Endometrium (tissue), 2 donors: Measurements from ENCODE around the gene ADAP1.
"Not testable (repeated sequence)": the region's sequence is repeated elsewhere in the genome, so short reads cannot be mapped to it uniquely, and the experiment has no call there.

Experiments
- FAIRE-seq: peaks from 2 replicates; lab custom pipeline; 2012; peaks lifted over from hg19 to GRCh38; lab: Jason Lieb, UNC
- donor health status: control.
- donor health status: control.

Gene ADAP1

DNA sequence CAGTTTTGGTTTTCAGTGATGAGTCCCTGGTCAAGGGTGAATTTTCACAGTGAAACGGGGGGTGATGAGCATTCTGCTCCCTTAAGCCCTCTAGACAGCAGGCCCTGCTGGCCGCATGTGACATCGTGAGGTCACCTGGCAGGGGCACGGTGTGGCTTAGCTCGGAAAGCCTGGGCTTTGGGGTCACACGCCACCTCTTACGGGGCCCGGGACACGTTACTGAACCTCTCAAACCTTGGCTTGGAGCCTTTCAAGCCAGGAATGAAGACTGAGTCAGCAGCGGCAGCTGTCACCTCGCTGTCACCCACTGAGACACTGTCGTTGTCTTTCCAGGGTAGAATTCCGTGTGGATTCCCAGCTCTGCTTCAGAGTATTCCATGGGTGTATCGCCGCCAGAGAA is 74.0 kb downstream of the ADAP1 start:
- FAIRE-seq, result no peak

DNA sequence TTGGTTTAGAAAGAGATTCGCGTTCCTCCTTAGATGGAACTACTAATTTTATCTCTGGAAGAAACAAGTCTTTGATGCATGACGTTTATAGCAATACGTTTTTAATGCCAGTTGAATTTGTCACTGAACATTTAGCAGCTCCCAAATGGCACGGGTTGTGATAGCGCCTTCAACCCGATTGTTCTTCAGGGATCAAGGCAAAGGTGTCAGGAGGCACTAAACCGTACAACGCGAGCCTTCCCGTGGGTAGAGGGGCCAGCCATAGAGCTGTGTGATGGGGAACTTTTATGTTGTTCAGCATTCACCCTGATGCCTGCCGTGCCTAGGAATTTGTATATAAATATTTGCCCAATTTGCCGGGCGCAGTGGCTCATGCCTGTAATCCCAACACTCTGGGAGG is 74.8 kb downstream of the ADAP1 start:
- FAIRE-seq, result no peak

DNA sequence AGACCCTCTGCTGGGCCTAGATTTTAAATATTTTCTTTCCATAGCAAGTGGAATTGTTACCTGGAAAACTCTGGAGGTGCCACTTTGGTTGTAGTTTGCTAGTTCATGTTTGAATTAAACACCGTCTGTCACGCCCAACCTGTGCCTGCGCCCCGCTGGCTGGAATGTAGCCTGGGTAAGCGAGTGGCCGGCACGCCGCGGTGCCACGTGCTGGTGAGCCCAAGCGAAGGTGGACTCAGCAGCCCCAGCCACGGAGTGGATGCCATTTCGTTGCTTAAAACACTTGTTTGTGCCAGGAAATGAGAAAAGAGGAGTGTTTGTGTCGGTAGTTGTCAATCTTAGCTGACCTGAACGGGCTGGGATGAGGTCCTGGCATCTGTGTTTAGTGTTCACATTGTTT is 75.4 kb downstream of the ADAP1 start:
- FAIRE-seq, result no peak

DNA sequence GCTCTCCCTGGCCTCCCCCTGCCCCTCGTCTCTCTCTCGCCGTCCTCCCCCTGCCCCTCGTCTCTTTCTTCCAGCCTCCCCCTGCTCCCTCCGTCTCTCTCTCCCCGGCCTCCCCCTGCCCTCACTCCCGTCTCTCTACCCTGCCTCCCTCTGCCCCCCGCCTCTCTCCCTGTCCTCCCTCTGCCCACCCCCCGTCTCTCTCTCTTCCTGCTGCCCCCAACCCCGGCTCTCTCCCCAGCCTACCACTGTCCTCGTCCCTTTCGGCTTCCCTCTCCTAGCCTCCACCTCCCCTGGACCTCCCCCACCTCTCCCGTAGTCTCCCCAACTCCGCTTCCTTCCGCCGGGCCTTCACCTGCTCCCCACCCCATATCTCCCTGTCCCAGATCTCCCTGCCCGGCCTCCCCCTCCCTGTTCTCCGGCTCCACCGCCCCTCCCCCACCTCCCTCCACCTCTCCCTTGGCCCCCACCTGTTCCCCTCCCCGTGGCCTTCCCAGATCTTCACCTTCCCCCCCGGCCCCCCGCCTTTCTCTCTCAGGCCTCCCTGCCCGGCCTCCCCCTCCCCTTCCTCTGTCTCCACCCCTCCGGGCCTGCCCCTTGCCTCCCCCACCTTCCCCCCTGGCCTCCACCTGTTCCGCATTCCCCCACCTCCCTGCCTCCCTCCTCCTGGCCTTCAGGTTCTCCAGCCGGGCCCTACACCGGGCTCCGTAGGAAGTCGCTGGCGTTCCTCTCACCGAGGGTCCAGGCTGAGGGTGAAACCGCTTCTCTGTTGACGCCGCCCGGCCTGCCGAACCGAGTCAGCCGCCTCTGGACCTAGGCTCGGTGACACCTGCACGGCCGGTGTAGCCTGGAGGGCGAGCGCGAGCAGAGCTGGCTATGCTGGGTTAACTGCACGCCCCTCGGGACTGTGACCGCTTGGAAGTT is 76.9 kb downstream of the ADAP1 start:
- no peak for FAIRE-seq

DNA sequence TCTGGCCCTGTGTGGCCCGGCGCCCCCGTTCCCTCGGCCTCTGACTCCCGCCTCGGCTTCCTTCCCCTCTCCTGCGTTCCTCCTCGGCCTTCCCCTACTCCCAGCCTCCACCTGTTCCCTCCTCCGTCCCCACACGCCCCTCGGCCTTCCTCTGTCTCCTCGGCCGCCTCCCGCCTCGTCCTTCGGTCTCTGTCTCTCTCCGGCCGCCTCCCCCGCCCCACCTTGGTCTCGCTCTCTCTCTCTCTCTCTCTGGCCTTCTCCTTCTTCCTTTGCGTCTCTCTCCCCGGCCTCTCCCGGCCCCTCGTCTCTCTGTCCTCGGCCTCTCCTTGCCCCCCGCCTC is 77.5 kb downstream of the ADAP1 start:
- FAIRE-seq, result no peak

DNA sequence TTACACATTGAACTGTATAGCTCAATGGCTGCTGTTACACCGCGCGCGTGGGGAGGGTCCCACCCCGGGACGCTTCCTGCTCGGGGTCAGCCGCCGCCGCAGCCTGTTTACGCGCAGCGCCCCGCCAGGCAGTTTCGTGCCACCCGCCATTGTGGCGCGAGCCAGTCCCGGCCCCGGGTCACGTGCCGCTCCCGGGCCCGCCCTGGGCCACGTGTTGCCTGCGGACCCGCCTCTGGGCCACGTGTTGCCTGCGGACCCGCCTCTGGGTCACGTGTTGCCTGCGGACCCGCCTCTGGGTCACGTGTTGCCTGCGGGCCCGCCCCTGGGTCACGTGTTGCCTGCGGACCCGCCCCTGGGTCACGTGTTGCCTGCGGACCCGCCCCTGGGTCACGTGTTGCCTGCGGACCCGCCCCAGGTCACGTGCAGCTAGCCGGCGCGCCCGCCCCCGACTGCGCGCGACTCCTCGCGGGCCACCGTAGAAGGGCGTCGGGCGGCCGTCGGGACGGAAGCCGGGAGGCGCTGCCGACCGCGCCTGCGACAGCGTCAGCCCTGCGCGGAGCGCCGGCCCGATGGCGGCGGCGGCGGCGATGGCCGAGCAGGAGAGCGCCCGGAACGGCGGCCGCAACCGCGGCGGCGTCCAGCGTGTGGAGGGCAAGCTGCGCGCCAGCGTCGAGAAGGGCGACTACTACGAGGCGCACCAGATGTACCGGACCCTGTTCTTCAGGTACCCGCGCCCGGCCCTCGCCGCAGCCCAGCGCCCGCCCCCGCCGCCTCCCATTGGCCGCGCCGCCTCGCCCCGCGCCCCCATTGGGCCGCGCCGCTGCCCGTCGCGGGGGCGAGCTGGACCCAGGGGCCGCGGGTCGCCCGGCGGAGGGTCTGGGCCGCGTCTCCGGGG is 78.2 kb downstream of the ADAP1 start, which contains the start of gene GET4:
TSS of gene GET4 (plus strand) at position 478 of the 895 bp plus-strand sequence. CDS start at position 570, 92 bp downstream.
- no peak for FAIRE-seq

DNA sequence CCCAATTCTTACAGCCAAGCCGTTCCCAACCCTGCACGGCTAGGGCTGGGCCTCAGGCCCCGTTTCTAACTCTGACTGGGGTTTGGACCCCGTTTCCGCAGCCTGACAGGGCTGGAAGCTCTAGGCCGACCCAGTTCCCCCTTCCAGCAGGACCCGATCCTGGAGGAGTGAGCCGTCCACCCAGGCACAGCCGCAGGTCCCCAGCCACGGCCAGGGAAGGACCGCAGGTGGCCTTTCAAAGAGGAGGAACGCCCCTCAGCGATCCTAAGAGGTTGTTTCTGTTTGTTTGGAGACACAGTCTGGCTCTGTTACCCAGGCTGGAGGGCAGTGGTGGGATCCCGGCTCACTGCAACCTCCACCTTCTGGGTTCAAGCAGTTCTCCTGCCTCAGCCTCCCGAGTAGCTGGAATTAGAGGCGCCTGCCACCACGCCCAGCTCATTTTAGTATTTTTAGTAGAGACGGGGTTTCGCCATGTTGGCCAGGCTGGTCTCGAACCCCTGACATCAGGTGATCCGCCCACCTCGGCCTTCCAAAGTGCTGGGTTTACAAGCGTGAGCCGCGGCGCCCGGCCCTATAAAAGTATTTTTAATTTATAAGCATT is 78.9 kb downstream of the ADAP1 start:
- FAIRE-seq, result no peak

DNA sequence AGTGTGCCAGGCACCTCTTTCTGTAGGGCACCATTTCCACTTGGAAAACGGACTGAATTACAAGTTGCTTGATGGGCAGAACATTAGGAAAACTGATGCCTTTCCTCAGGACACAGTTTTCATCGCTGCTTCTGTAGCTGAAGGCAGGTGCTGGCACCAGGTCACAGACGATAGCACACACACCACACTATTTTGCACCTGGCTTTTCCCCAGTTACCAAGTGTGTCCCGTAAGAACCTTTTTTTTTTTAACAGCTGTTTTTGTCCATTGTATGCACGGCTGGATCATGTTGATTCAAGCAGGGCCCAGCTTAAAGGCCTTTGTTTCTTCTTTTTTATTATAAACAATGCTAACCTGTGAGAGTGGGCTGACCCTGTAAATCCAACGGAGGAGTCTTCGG is 79.4 kb downstream of the ADAP1 start:
- FAIRE-seq, result no peak

DNA sequence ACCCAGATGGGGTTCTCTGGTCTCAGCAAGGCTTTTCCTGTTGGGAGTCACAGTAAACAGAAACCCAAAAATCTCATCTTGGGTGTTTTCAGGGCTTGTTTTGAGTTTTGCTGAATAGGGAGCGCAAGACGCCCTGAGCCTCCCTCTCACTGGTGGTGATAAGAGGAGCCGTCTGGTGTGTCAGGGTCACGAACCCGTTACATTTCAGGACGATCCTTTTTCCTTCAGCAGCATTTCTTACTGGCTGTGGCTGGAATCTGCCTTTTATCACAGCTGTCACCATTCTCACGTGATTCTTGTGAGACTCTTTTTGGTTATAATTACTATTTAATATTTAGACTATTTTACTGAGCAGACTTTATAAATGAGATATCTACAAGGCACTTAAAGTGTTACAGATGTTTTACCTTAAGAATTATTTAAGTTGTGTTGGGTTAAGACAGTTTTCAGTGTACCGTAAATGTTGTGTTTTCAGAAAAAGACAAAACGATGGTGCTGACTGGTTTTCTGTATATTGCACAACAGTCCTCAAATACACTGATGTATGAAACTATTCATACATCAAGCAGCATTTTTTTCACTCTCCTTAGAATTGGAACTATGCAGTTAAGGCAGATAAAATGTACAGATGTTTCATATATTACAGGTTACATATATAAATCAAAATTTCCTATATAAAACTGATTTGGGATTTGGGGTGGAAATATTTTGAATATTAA is 80.3 kb downstream of the ADAP1 start:
- FAIRE-seq, result peak; percentile 71

DNA sequence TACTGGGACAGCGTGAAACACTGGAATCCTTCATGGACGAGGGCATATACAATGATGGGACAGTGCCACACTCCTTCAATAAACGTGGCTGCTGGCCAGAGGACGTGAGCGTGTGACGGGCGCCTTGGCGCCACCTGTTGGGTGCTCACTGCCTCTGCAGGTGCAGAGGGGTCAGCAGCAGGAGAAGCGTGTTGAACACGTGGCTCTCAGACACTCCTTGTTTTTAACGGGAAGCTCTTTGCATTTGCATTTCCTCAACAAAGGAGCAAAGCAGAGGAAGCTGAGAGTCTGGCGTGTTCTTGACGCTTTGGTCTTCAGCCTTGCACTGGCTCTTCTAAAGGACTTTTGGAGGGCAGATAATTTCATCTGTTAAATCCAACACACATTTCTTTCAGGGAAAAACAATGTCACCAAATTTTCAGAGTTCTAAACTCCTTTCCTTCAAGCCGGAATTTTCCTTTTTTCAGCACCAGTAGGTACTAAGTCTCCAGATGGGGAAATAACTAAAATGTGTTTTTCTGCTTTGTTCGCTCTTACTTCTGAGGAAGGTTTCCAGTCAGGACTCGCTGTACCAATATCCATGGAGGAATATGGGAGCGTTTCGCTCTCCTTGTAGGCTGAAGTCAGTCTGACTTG is 81.0 kb downstream of the ADAP1 start:
- no peak for FAIRE-seq

DNA sequence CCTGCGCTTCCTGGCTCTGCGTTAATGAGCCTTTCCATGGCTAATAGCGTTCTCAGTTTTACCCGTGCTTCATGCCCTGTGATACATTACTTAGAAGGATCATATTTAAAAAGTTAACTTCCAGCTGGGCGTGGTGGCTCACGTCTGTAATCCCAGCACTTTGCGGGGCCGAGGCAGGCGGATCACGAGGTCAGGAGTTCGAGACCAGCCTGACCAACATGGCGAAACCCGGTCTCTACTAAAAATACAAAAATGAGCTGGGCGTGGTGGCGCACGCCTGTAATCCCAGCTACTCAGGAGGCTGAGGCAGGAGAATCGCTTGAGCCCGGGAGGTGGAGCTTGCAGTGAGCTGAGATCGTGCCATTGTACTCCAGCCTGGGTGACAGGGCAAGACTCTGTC is 81.8 kb downstream of the ADAP1 start:
- FAIRE-seq, result not testable (repeated sequence)

DNA sequence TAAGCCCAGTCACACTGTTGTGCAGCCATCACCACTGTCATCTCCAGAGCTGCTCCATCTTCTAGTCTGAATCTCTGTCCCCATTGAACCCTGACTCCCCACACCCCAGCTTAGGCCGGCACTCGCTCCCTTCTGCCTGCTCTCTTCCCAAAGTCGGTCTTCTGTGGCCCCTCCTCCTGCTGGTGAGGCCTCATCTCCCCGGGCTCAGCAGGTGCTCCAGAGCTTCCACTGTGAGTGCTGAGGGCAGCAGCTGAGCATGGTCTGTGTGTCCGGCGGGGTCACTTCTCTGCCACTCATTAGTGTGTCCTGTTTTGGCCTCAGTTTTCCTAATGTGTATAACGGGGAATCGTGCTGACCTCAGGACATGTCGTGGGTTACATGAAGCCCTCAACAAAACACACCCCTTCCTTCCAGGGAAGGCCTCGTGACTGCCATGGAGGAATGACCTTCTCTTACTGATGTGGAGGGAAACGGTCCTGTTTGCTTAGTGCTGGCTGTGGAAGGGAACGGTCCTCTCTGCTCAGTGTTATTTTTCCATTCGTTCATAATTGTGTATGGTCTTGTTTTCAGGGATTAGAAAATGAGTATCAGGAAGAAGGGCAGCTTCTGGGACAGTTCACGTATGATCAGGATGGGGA is 82.5 kb downstream of the ADAP1 start:
- no peak for FAIRE-seq

DNA sequence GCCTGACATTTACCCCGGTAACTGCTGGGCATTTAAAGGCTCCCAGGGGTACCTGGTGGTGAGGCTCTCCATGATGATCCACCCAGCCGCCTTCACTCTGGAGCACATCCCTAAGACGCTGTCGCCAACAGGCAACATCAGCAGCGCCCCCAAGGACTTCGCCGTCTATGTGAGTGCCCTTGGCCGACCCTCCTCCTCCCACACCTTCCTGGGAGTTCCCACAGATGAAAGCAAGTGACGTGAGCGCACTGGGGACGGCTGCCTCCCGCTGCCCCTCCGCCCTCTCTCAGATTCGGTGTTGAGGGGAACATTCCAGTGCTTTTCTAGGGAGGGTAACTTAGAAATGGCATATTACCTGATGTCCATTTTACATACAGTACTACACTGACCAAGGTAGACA is 85.1 kb downstream of the ADAP1 start:
- FAIRE-seq, result no peak

DNA sequence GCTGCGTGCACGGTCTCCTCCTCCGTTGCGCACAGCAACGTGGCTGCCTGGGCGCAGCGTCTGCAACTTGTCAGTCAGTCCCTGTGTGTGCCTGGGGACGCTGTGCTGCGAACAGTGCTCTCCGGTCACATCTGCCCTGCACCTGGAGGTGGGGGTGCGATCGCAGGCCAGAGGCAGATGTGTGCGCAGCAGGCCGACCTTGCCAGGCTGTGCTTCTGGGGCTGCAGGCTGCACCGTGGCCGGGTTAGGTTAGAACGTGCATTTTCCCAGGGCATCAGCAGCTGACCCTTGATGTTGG is 86.3 kb downstream of the ADAP1 start:
- FAIRE-seq, result no peak

DNA sequence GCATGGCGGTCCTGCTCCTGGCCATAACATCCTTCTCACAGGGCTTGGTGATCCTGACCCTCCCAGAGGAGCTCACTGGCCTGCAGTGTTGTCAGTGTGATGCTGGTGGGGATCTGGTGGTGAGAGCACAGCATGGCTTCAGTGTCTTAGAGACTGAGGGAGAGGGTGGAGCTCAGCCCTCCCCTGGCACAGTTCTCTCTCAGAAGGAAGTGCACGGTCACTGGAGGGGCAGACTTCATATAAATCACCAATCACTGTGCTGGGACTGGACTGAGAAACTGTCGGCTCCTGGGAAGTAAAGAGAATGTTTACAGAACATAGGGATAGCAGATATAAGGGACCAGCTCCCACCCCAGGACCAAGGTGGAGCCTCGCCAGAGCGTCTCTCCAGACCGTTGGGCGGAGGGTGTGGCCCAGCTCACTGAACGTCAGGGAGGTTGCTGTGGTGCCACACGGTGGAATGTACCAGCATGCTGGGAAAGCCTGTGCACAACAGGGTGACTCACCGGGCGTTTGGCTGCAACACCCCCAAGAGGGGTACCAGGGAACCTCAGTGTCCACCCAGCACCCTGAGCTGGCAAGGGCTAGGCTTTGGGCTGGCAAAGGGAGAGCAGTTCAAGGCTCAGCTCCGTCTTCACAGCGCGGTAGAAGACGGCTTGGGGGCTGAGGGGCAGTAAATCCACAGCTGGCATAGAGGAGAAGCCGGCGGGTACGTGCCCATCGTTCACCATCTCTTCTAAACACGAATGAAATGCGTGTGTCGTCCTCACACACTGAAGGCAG is 86.9 kb downstream of the ADAP1 start:
- FAIRE-seq, result peak; percentile 59

DNA sequence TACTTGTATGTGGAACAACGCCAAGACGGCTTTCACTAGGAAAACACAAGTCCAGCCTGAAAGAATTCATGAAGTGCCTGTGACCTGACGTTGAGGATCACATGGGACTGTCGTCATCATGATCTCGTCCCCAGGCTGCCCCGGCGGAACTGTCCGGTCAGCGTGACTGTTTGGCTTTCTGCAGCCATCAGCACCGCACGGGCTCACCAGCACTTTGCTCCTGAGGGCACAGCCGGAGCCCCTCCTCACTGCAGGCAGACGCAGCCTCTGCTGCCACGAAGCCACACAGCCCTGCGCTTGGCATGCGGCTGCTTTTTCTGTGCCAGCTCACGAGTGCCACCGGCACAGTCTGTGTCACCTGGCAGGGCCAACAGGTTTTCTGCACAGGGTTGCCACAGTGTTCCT is 87.5 kb downstream of the ADAP1 start:
- FAIRE-seq, result peak; percentile 86

DNA sequence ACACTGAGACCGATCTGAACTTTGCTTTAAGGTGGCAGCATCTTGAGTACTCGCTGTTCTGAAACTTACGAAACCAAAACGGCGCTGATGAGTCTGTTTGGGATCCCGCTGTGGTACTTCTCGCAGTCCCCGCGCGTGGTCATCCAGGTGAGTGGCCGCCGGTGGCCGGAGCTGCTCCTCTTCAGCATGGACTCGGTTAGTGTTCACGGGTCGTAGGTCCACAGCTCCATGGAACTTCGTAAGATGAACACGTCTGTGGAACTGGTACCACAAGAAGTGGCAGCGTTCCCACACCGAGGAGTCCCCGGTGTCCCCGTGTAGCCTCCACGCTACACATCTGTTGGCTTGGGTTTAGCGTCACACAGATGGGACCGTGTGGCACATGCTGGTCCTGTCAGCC is 88.6 kb downstream of the ADAP1 start:
- no peak for FAIRE-seq

DNA sequence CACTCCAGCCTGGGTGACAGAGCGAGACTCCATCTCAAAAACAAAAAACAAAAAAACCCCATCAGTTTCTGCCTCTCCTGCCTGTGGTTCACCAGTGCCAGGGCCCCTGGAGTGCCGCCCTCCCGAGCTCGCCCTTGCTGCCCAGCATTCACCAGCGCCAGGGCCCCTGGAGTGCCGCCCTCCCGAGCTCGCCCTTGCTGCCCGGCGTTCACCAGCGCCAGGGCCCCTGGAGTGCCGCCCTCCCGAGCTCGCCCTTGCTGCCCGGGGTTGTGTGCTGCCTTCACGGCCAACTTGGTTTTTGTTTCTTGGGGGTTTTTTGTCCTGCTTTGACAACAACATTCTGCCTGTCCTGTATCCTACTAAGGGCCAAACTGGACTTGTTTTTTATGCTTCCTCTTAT is 91.4 kb downstream of the ADAP1 start:
- no peak for FAIRE-seq

DNA sequence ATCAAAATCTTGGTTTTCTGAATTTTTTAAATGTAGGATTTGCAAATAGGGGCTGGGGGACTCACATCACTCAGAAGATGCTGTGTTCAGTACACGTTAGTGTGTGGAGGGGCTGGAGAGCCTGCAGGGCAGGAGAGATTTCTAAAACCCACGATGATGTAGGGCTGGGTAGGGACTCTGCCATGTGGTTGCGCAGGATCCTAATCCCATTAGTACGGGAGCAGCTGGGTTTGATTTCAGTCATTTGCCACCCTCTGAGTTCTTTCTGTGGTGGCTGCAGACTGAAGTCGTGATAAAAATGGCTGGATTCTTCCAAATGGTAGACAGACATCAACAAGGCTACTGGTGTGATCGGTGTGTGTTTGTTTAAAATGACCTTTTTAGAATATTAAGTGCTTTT is 92.3 kb downstream of the ADAP1 start:
- FAIRE-seq, result no peak

DNA sequence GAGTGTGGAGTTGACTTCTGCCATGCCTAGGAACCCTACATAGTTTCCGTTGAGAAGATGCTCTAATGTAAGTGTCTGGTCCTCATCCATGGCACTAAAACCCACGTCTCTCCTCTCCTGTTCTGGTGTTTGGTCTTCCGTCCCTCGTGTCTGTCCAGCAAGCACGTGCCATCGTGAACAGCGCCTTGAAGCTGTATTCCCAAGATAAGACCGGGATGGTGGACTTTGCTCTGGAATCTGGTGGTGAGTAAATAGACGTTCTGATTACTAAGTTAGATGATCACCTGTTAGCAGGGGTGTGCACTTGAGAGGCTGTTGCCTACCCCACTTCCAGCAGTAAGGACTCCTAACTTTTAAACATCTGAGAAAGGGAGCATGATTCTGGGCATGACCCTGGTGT is 93.3 kb downstream of the ADAP1 start:
- FAIRE-seq, result no peak

DNA sequence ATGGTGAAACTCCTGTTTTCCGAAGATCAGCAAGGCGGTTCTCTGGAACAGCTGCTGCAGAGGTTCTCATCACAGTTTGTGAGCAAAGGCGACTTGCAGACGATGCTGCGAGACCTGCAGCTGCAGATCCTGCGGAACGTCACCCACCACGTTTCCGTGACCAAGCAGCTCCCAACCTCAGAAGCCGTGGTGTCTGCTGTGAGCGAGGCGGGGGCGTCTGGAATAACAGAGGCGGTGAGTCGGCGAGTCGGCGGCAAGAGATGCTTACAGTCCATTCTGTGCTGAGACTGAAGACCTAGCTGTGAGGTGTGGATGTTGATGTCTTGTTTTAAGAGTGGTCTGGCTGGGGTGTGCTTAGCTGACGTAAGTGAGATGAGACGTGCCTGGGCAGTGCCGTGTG is 94.3 kb downstream of the ADAP1 start:
- FAIRE-seq, result no peak
